ENCODE data around the gene DMKN.

DNA sequence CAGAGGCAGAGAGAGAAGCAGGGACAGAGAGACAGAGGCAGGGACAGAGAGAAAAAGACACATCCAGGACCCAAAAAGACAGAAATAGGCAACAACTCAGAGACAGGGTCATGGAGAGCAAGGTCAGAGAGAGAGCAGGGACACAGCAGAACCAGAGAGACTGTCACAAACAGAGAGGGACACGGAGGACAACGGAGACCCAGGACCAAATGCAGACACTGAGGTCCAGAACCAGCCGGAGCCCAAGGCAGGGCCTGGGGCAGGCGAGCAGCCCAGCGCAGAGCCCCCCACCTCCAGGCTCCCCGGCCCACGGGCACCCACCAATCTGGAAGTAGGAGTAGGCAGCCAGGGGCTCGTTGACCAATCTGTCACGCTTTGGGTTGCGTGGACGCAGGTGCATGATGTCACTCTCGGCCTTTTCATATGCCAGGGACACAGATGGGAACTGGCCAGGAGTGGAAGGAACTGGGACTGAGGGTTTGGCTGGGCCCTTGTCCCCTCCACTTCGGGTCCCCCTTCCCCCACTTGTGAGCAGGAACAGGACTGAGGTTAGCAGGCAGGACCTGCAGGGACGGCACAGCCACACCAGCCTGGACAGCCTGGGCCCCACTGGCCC, 40.0 kb upstream of the DMKN start:
- TF ChIP-seq, protein P1, sequence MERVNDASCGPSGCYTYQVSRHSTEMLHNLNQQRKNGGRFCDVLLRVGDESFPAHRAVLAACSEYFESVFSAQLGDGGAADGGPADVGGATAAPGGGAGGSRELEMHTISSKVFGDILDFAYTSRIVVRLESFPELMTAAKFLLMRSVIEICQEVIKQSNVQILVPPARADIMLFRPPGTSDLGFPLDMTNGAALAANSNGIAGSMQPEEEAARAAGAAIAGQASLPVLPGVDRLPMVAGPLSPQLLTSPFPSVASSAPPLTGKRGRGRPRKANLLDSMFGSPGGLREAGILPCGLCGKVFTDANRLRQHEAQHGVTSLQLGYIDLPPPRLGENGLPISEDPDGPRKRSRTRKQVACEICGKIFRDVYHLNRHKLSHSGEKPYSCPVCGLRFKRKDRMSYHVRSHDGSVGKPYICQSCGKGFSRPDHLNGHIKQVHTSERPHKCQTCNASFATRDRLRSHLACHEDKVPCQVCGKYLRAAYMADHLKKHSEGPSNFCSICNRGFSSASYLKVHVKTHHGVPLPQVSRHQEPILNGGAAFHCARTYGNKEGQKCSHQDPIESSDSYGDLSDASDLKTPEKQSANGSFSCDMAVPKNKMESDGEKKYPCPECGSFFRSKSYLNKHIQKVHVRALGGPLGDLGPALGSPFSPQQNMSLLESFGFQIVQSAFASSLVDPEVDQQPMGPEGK (CRISPR knock-in tag; IDR thresholded peaks at IDR 0.05; ENCODE audit: borderline replicate concordance) = no peak
- TF ChIP-seq BACH2 (CRISPR knock-in tag; IDR thresholded peaks at IDR 0.05; ENCODE audit: borderline replicate concordance) (no peak), ARNTL (CRISPR knock-in tag; IDR thresholded peaks at IDR 0.05; ENCODE audit: borderline replicate concordance, low read depth) (no peak), ISL1 (CRISPR knock-in tag; IDR thresholded peaks at IDR 0.05) (no peak), GLIS3 (CRISPR knock-in tag; IDR thresholded peaks at IDR 0.05) (no peak), RARB (CRISPR knock-in tag; IDR thresholded peaks at IDR 0.05) (no peak), TOX (CRISPR knock-in tag; IDR thresholded peaks at IDR 0.05; ENCODE audit: borderline replicate concordance) (no peak), CSDC2 (CRISPR knock-in tag; IDR thresholded peaks at IDR 0.05) (no peak)
- TF ChIP-seq, protein P2, sequence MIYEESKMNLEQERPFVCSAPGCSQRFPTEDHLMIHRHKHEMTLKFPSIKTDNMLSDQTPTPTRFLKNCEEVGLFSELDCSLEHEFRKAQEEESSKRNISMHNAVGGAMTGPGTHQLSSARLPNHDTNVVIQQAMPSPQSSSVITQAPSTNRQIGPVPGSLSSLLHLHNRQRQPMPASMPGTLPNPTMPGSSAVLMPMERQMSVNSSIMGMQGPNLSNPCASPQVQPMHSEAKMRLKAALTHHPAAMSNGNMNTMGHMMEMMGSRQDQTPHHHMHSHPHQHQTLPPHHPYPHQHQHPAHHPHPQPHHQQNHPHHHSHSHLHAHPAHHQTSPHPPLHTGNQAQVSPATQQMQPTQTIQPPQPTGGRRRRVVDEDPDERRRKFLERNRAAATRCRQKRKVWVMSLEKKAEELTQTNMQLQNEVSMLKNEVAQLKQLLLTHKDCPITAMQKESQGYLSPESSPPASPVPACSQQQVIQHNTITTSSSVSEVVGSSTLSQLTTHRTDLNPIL (CRISPR knock-in tag; IDR thresholded peaks at IDR 0.05; ENCODE audit: low read depth) = no peak
- TF ChIP-seq, protein P3, sequence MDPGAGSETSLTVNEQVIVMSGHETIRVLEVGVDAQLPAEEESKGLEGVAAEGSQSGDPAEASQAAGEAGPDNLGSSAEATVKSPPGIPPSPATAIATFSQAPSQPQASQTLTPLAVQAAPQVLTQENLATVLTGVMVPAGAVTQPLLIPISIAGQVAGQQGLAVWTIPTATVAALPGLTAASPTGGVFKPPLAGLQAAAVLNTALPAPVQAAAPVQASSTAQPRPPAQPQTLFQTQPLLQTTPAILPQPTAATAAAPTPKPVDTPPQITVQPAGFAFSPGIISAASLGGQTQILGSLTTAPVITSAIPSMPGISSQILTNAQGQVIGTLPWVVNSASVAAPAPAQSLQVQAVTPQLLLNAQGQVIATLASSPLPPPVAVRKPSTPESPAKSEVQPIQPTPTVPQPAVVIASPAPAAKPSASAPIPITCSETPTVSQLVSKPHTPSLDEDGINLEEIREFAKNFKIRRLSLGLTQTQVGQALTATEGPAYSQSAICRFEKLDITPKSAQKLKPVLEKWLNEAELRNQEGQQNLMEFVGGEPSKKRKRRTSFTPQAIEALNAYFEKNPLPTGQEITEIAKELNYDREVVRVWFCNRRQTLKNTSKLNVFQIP (CRISPR knock-in tag; IDR thresholded peaks at IDR 0.05; ENCODE audit: borderline replicate concordance, low read depth) = no peak

Measured in SK-N-SH treated with all-trans-retinoic acid at 6 μM for 48 hours (cell line).